Fibroblast of skin of scalp (primary cell): ENCODE data around the gene ATRX.
"Not testable (repeated sequence)": the region's sequence is repeated elsewhere in the genome, so short reads cannot be mapped to it uniquely, and the experiment has no call there.

ENCODE experiments used
- DNase-seq: peaks from one replicate; pipeline ENCODE4 v3.0.0-alpha.2; 2013

The ATRX gene

DNA sequence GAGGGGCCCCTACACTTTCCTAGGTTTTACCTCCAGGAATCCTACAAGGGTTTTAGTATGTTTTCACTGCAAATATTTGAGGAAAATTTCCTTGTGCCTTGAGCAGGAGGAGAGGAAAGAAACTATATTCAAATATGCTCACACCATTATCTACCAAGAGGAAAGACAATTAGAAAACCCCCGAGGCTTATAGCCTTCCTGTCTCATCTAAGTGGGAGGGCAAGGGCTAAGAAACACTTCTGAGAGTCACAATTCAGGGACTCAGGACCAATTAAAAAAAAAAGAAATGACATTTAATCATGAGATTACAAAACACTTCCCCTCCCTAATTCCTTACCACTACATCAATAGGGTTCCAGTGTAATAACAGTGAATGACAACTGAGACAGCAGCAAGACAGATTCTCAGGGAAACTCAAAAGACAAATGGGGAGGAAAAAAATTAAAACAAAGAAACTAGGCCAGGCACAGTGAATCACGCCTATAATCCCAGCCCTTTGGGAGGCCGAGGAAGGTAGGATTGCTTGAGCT is 45.6 kb downstream of the ATRX start:
- no peak for DNase-seq

GRCh38 chrX:77733342-77733741 is 52.7 kb downstream of the ATRX start:
- DNase-seq, result no peak

- DNase-seq, result no peak
Measured at GRCh38 chrX:77731821-77732419, 54.1 kb downstream of the ATRX start.

DNA sequence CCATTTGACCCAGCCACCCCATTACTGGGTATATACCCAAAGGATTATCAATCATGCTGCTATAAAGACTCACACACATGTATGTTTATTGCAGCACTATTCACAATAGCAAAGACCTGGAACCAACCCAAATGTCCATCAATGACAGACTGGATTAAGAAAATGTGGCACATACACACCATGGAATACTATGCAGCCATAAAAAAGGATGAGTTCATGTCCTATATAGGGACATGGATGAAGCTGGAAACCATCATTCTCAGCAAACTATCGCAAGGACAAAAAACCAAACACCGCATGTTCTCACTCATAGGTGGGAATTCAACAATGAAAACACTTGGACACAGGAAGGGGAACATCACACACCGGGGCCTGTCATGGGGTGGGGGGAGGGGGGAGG is 59.9 kb downstream of the ATRX start:
- DNase-seq, result not testable (repeated sequence)

DNA sequence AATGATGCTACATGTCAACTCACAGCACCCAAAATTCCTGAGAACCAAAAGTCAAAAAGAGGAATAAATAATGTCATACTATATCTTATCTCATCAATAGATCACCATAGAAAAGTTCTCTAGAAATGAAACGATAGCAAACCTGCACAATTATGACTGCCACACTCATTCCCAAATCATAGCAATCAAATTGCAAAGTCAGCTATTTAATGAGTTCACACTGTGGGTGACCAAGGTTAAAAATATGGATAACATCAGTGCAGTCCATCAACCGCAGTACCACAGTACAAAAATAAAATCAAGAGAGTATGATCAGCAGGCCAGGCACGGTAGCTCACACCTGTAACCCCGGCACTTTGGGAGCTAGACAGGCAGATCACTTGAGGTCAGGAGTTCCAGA is 62.3 kb downstream of the ATRX start:
- no peak for DNase-seq

DNA sequence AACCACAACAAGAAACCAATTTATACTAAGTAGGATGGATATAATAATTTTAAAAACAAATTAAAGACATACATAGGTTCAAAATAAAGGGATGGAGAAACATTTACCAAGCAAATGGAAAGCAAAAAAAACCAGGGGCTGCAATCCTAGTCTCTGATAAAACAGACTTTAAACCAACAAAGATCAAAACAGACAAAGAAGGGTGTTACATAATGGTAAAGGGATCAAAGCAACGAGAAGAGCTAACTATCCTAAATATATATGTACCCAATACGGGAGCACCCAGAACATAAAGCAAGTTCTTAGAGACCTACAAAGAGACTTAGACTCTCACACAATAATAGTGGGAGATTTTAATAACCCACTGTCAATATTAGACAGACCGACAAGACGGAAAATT is 66.6 kb downstream of the ATRX start:
- DNase-seq, result no peak

GRCh38 chrX:77704881-77705280 is 81.1 kb downstream of the ATRX start:
- DNase-seq, result no peak

- no peak for DNase-seq
Measured at GRCh38 chrX:77698242-77698641, 87.8 kb downstream of the ATRX start.

GRCh38 chrX:77694491-77694890 is 91.5 kb downstream of the ATRX start:
- DNase-seq, result no peak

DNA sequence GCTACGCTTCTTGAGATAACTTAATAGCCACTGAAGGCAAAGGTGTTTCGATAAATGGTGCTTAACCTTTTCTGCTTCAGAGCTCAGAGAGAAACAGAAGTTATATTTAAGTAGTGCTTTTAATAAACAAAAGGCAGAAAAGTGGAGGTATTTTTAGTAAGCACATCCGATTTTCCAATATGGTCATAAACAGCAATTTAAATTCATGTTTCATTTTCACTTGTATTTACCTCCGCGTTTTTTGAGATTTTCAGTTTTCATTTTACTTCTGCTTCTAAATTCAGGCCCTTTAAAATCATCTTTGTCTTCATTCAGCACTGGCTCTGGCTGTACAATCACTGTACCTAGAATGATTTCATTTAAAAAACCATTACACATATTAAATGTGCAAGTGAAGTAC is 92.4 kb downstream of the ATRX start:
- no peak for DNase-seq

GRCh38 chrX:77691916-77692315 is 94.1 kb downstream of the ATRX start:
- DNase-seq, result no peak

- DNase-seq, result no peak
Measured at GRCh38 chrX:77689376-77689775, 96.6 kb downstream of the ATRX start.

DNA sequence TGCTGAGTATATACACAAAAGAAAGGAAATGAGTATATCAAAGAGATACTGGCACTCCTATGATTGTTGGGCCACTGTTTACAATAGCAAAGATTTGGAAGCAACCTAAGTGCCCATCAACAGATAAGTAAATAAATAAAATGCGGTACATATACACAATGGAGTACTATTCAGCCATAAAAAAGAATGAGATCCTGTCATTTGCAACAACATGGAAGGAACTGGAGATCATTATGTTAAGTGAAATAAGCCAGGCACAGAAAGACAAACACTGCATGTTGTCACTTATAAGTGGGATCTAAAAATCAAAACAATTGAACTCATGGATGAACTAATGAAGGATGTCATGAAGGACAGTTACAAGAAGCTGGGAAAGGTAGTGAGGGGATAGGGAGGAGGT is 100.3 kb downstream of the ATRX start:
- DNase-seq, result not testable (repeated sequence)

GRCh38 chrX:77679144-77679543 is 106.9 kb downstream of the ATRX start:
- DNase-seq, result no peak

DNA sequence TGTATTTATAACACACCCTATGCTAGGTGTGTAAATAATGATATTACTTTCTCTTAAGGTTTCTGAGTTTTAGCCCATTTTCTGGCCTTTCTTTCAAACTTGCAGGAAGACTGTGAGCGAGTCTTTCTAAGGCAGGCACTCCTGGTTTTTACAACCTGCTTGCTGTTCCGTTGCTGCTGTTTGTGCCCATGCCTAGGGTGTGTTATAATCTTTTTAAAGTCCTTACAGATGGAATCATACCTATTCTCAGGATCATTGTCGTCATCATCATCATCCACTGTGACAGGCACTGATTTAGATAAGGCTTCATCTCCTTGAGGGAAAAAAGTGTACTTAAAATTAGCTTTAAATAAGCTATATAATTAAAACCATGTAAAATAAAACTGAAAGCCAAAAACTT is 110.0 kb downstream of the ATRX start:
- no peak for DNase-seq

GRCh38 chrX:77668391-77669237 is 117.4 kb downstream of the ATRX start:
- peak; percentile 15 for DNase-seq

DNA sequence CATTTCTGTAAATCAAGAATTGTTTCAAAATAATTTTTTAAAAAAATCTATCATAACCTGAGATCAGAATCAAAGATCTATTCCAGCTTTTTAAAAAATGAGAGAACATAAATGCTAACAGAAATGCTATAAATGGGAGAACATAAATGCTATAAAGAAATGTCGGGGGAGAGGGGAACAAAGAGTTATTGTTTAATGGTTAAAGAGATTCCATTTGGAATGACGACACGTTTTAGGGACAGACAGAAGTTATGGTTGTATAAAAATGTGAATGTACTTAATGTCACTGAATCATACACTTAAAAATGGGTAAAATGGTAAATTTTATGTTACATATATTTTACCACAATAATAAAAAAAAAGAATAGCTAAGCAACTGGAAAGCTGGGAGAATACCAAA is 127.1 kb downstream of the ATRX start:
- no peak for DNase-seq

- no peak for DNase-seq
Measured at GRCh38 chrX:77652095-77652494, 133.9 kb downstream of the ATRX start.

GRCh38 chrX:77640702-77641101 is 145.3 kb downstream of the ATRX start:
- DNase-seq, result no peak

DNA sequence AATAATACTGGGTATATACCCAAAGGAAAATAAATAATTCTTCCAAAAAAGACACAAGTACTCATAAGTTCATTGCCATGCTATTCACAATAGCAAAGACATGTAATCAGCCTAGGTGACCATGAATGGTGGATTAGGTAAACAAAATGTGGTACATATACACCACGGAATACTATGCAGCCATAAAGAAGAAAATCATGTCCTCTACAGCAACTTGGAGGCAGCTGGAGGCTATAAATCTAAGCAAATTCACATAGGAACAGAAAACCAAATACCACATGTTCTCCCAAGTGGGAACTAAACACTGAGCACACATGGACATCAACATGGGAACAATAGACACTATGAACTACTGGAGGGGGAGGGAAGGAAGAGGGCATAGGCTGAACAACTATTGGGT is 146.2 kb downstream of the ATRX start:
- DNase-seq, result no peak

DNA sequence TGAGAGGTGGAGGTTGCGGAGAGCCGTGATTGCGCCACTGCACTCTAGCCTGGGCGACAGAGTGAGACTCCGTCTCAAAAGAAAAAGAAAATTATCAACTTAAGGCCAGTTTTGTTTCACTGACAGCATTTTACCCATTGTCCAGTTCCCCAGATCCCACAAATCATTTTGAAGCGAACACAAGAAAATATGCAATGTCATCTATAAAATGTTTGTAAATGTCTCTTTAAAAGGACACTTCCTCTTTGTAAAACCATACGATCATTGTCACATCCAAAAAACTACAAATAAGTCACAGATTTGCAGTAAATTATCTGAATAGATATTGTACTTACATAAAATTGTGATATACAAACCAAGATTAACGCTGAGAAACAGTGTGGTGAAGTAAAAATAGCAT is 147.6 kb downstream of the ATRX start:
- DNase-seq, result no peak

DNA sequence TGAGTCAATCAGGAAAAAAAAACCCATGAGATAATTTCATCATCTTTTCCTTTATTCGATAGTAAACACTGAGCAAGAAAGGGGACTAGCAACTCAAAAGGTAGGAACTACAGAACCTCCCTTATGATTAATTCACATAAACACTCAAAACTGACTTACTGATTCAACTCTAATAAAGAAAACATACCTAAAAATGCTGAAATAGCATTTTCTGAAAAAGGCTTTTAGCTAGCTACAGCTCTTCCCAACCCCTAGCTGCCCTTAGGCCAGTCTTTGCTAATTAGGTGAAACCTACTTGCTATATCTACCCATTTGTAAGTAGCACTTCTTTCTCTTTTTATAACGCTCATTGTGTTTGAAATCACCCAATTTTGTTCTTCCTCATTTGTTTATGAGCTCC is 150.6 kb downstream of the ATRX start:
- no peak for DNase-seq

- DNase-seq, result no peak
Measured at GRCh38 chrX:77628294-77629025, 157.6 kb downstream of the ATRX start.

DNA sequence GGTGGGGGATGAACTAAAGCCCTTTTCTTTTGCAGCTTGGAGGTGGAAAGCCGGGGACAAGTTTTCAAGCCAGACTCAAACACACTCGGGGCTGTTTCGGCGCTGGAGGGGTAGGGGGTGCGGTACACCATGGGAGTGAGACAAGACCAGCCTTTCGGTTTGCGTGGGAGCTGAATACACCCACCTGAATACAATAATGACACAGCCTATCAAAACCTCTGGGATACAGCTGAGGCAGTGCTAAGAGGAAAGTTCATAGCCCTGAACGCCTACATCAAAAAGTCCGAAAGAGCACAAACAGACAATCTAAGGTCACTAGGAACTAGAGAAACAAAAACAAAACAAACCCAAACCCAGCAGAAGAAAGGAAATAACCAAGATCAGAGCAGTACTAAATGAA is 163.3 kb downstream of the ATRX start:
- no peak for DNase-seq
